CD4-positive, CD25-positive, alpha-beta regulatory T cell (primary cell): ENCODE measurements around the gene PAXX. TPM values are rescaled to one million over a fixed set of nuclear protein-coding genes. Genes with fewer than 3 reads are reported as not detected.

Experiments used
- ATAC-seq, 2 donors: fragments of 150-1000 bp; cut with Tn5 transposase; one replicate each; pipeline ENCODE4 v1.10.0; 2021; ENCODE audit warnings: low read depth in 2 of 2, moderate number of reproducible peaks in 2 of 2, moderate library complexity in 1 of 2
- DNase-seq, 3 donors: peaks; one replicate each; pipeline versions ENCODE4 v3.0.0 to v3.0.0-alpha.2; 2012 to 2022; ENCODE audit warnings: mixed read lengths in 1 of 3
- H3K27ac ChIP-seq: one replicate; pipeline ENCODE4 v1.7.0; 2013; ENCODE audit warnings: mild to moderate bottlenecking, low read length; ENCODE audit not compliant: insufficient read depth, poor library complexity, severe bottlenecking
- H3K27me3 ChIP-seq: one replicate; pipeline ENCODE4 v1.7.0; 2013; ENCODE audit warnings: low read length; ENCODE audit not compliant: control insufficient read depth, insufficient read depth
- H3K36me3 ChIP-seq: one replicate; pipeline ENCODE4 v1.7.0; 2013; ENCODE audit warnings: mild to moderate bottlenecking, low read length, moderate library complexity; ENCODE audit not compliant: control insufficient read depth, insufficient read depth
- H3K4me1 ChIP-seq: 2 replicates; pipeline ENCODE4 v1.7.0; 2013; ENCODE audit warnings: mild to moderate bottlenecking, low read length; ENCODE audit not compliant: insufficient read depth, control insufficient read depth, poor library complexity, severe bottlenecking
- H3K4me3 ChIP-seq: one replicate; pipeline ENCODE4 v1.7.0; 2013; ENCODE audit warnings: low read depth, mild to moderate bottlenecking, low read length, moderate library complexity
- H3K9me3 ChIP-seq, 2 experiments: 1 replicate in 1 of 2; 2 replicates in 1 of 2; pipeline ENCODE4 v1.7.0; 2013; ENCODE audit warnings: low read length in 2 of 2, mild to moderate bottlenecking in 1 of 2, moderate library complexity in 1 of 2; ENCODE audit not compliant: control insufficient read depth in 2 of 2
- H3K27ac Mint-ChIP-seq, 3 donors: one replicate each; pipeline ENCODE4 v1.8.0; 2020 to 2022; ENCODE audit warnings: mild to moderate bottlenecking in 3 of 3, mixed read lengths in 3 of 3, moderate library complexity in 2 of 3
- H3K27me3 Mint-ChIP-seq: one replicate; pipeline ENCODE4 v1.8.0; 2022; ENCODE audit warnings: mild to moderate bottlenecking, mixed read lengths
- H3K36me3 Mint-ChIP-seq: one replicate; pipeline ENCODE4 v1.8.0; 2020; ENCODE audit warnings: mixed read lengths
- H3K4me1 Mint-ChIP-seq, 4 donors: one replicate each; pipeline ENCODE4 v1.8.0; 2020 to 2022; ENCODE audit warnings: mixed read lengths in 4 of 4, mild to moderate bottlenecking in 1 of 4
- H3K4me3 Mint-ChIP-seq, 4 donors: one replicate each; pipeline ENCODE4 v1.8.0; 2020 to 2022; ENCODE audit warnings: mild to moderate bottlenecking in 4 of 4, mixed read lengths in 4 of 4, moderate library complexity in 3 of 4
- H3K9me3 Mint-ChIP-seq, 7 donors: one replicate each; pipeline ENCODE4 v1.8.0; 2020 to 2022; ENCODE audit warnings: mixed read lengths in 7 of 7, mild to moderate bottlenecking in 3 of 7, moderate library complexity in 2 of 7
- polyA plus RNA-seq, 4 donors: library from polyadenylated mRNA; unstranded; fragments of 300-500 nt; fragmentation: Illumina TruSeq; gene quantifications; one replicate each; pipeline ENCODE4 v1.2.3, GENCODE V29; 2021
- total RNA-seq: library from RNA; stranded (reverse); gene quantifications from one replicate; pipeline ENCODE4 v1.2.3, GENCODE V29; 2022

Gene PAXX
- total and polyA plus RNA-seq, 5 donors from 2014 or later, result 46.7 to 83.3 (median 66.4) TPM

- Histone ChIP-seq H3K27ac (no peak overlapping the region), H3K4me1 (peaks cover 18% of the 10 kb centered on the region), H3K27me3 (no peaks in the 10 kb centered on the region), H3K9me3 (no peaks in the 10 kb centered on the region), H3K4me3 (no peak overlapping the region), H3K36me3 (no peaks in the 10 kb centered on the region)
- Mint-ChIP-seq H3K27me3 (peaks cover under 1% of the 10 kb centered on the region), H3K4me1 (peaks cover 0 to 12% (median 6%) of the 10 kb centered on the region in 4 donors), H3K27ac (no peak overlapping the region), H3K9me3 (no peaks in the 10 kb centered on the region), H3K36me3 (no peaks in the 10 kb centered on the region), H3K4me3 (no peak overlapping the region)
- DNase-seq (no peak), ATAC-seq (no peak)
These were observed 46.7 kb downstream of the PAXX start for GRCh38 chr9:137038916-137039315.

- H3K27ac ChIP-seq, result no peak overlapping the region
- H3K9me3 Mint-ChIP-seq, result no peaks in the 10 kb centered on the region
- ATAC-seq (no peak), DNase-seq (no peak)
- no peaks in the 10 kb centered on the region for H3K36me3 Mint-ChIP-seq
- H3K4me1 ChIP-seq, result peaks cover 21% of the 10 kb centered on the region
- no peaks in the 10 kb centered on the region for H3K36me3 ChIP-seq
- no peaks in the 10 kb centered on the region for H3K9me3 ChIP-seq
- H3K27ac Mint-ChIP-seq, result no peak overlapping the region
- no peak overlapping the region for H3K4me3 ChIP-seq
- H3K27me3 Mint-ChIP-seq, result peaks cover 10% of the 10 kb centered on the region
- no peak overlapping the region for H3K4me3 Mint-ChIP-seq
- peaks cover 0 to 16% (median 7%) of the 10 kb centered on the region in 4 donors for H3K4me1 Mint-ChIP-seq
- H3K27me3 ChIP-seq, result no peaks in the 10 kb centered on the region
These were observed 47.6 kb downstream of the PAXX start for GRCh38 chr9:137039611-137040366.

- Mint-ChIP-seq H3K27ac (no peak overlapping the region), H3K27me3 (peaks cover 14% of the 10 kb centered on the region), H3K9me3 (no peaks in the 10 kb centered on the region), H3K4me1 (peaks cover 0 to 14% (median 5%) of the 10 kb centered on the region in 4 donors), H3K4me3 (no peak overlapping the region), H3K36me3 (no peaks in the 10 kb centered on the region)
- ATAC-seq, result no peak
- DNase-seq, result no peak
- Histone ChIP-seq H3K36me3 (no peaks in the 10 kb centered on the region), H3K9me3 (no peaks in the 10 kb centered on the region), H3K27ac (no peak overlapping the region), H3K4me3 (no peak overlapping the region), H3K4me1 (peaks cover 20% of the 10 kb centered on the region), H3K27me3 (no peaks in the 10 kb centered on the region)
These were observed 48.3 kb downstream of the PAXX start for GRCh38 chr9:137040568-137040967.

- DNase-seq (no peak), ATAC-seq (no peak)
- Mint-ChIP-seq H3K4me3 (no peak overlapping the region), H3K4me1 (peaks cover 0 to 14% (median 5%) of the 10 kb centered on the region in 4 donors), H3K27me3 (peaks cover 14% of the 10 kb centered on the region), H3K27ac (no peak overlapping the region), H3K9me3 (no peaks in the 10 kb centered on the region), H3K36me3 (no peaks in the 10 kb centered on the region)
- no peaks in the 10 kb centered on the region for H3K9me3 ChIP-seq
- no peak overlapping the region for H3K4me3 ChIP-seq
- H3K27me3 ChIP-seq, result no peaks in the 10 kb centered on the region
- no peaks in the 10 kb centered on the region for H3K36me3 ChIP-seq
- no peak overlapping the region for H3K27ac ChIP-seq
- H3K4me1 ChIP-seq, result peaks cover 24% of the 10 kb centered on the region
These were observed 48.9 kb downstream of the PAXX start for GRCh38 chr9:137041124-137041523.

GRCh38 chr9:137042751-137043727, 50.8 kb downstream of the PAXX start:
- Histone ChIP-seq H3K4me3 (no peak overlapping the region), H3K9me3 (no peaks in the 10 kb centered on the region), H3K4me1 (peaks cover 29% of the 10 kb centered on the region), H3K27ac (no peak overlapping the region), H3K36me3 (no peaks in the 10 kb centered on the region), H3K27me3 (peaks cover 7% of the 10 kb centered on the region)
- H3K4me1 Mint-ChIP-seq, result peaks cover 0 to 21% (median 8%) of the 10 kb centered on the region in 4 donors
- H3K27me3 Mint-ChIP-seq, result peaks cover 30% of the 10 kb centered on the region
- DNase-seq (no peak), ATAC-seq (no peak)
- no peak overlapping the region for H3K27ac Mint-ChIP-seq
- H3K36me3 Mint-ChIP-seq, result no peaks in the 10 kb centered on the region
- no peak overlapping the region for H3K4me3 Mint-ChIP-seq
- no peaks in the 10 kb centered on the region for H3K9me3 Mint-ChIP-seq

Other genes starting within 250 kb of the PAXX start
Only the 30 nearest of the 39 such genes appear.
- gene TMEM141, start 201.1 kb upstream of the PAXX start, total RNA-seq, result 20.7 TPM
- 10 to 100 TPM; 28.2 to 39.3 (median 35.5) TPM for gene TMEM141, start 201.1 kb upstream of the PAXX start, polyA plus RNA-seq
- 2.3 TPM for gene CCDC183, start 196.1 kb upstream of the PAXX start, total RNA-seq
- gene CCDC183, start 196.1 kb upstream of the PAXX start, polyA plus RNA-seq, result under 1 TPM in 3 of 4 donors, not detected in 1; 0.16 to 0.72 (median 0.58) TPM
- 63.6 TPM for gene RABL6, start 184.5 kb upstream of the PAXX start, total RNA-seq
- 10 to 100 TPM in 2 of 4 donors, 1 to 10 TPM in 2; 9.4 to 13.9 (median 10.6) TPM for gene RABL6, start 184.5 kb upstream of the PAXX start, polyA plus RNA-seq
- gene AJM1, start 149.9 kb upstream of the PAXX start, total RNA-seq, result 4.3 TPM
- gene AJM1, start 149.9 kb upstream of the PAXX start, polyA plus RNA-seq, result under 1 TPM in 2 of 4 donors, not detected in 2; 0.10 to 0.11 TPM
- gene PHPT1, start 143.0 kb upstream of the PAXX start, total RNA-seq, result 33.7 TPM
- 10 to 100 TPM; 65.4 to 95.8 (median 80.3) TPM for gene PHPT1, start 143.0 kb upstream of the PAXX start, polyA plus RNA-seq
- gene MAMDC4, start 140.1 kb upstream of the PAXX start, total RNA-seq, result 2.7 TPM
- gene MAMDC4, start 140.1 kb upstream of the PAXX start, polyA plus RNA-seq, result under 1 TPM in 1 of 4 donors, not detected in 3; 0.30 TPM
- gene EDF1, start 126.1 kb upstream of the PAXX start, total RNA-seq, result 219 TPM
- 100 to 1,000 TPM; 297 to 398 (median 339) TPM for gene EDF1, start 126.1 kb upstream of the PAXX start, polyA plus RNA-seq
- 28.6 TPM for gene TRAF2, start 105.9 kb upstream of the PAXX start, total RNA-seq
- 10 to 100 TPM; 11.0 to 23.0 (median 15.6) TPM for gene TRAF2, start 105.9 kb upstream of the PAXX start, polyA plus RNA-seq
- gene FBXW5, start 47.7 kb upstream of the PAXX start, total RNA-seq, result 96.9 TPM
- gene FBXW5, start 47.7 kb upstream of the PAXX start, polyA plus RNA-seq, result 100 to 1,000 TPM in 3 of 4 donors, 10 to 100 TPM in 1; 91.6 to 134 (median 121) TPM
- 1.1 TPM for gene C8G, start 47.2 kb upstream of the PAXX start, total RNA-seq
- under 1 TPM in 1 of 4 donors, not detected in 3; 0.96 TPM for gene C8G, start 47.2 kb upstream of the PAXX start, polyA plus RNA-seq
- gene LCN12, start 40.1 kb upstream of the PAXX start, total RNA-seq, result 1.4 TPM
- gene LCN12, start 40.1 kb upstream of the PAXX start, polyA plus RNA-seq, result not detected
- 15.4 TPM for gene PTGDS, start 14.9 kb upstream of the PAXX start, total RNA-seq
- under 1 TPM in 1 of 4 donors, not detected in 3; 0.47 TPM for gene PTGDS, start 14.9 kb upstream of the PAXX start, polyA plus RNA-seq
- not detected for gene LCNL1, start 9.4 kb upstream of the PAXX start, total RNA-seq
- not detected for gene LCNL1, start 9.4 kb upstream of the PAXX start, polyA plus RNA-seq
- gene CLIC3, start 4.1 kb downstream of the PAXX start, total RNA-seq, result 1.0 TPM
- 1 to 10 TPM in 3 of 4 donors, under 1 TPM in 1; 0.38 to 4.5 (median 2.9) TPM for gene CLIC3, start 4.1 kb downstream of the PAXX start, polyA plus RNA-seq
- gene ABCA2, start 35.8 kb downstream of the PAXX start, total RNA-seq, result 135 TPM
- gene ABCA2, start 35.8 kb downstream of the PAXX start, polyA plus RNA-seq, result 1 to 10 TPM; 3.8 to 4.5 (median 4.3) TPM
- 15.2 TPM for gene FUT7, start 39.7 kb downstream of the PAXX start, total RNA-seq
- 10 to 100 TPM; 31.8 to 79.0 (median 42.9) TPM for gene FUT7, start 39.7 kb downstream of the PAXX start, polyA plus RNA-seq
- gene NPDC1, start 53.8 kb downstream of the PAXX start, total RNA-seq, result 106 TPM
- 10 to 100 TPM in 2 of 4 donors, 1 to 10 TPM in 2; 4.2 to 15.3 (median 9.2) TPM for gene NPDC1, start 53.8 kb downstream of the PAXX start, polyA plus RNA-seq
- gene ENTPD2, start 61.6 kb downstream of the PAXX start, total RNA-seq, result not detected
- not detected for gene ENTPD2, start 61.6 kb downstream of the PAXX start, polyA plus RNA-seq
- gene SAPCD2, start 78.1 kb downstream of the PAXX start, total RNA-seq, result 1.2 TPM
- gene SAPCD2, start 78.1 kb downstream of the PAXX start, polyA plus RNA-seq, result under 1 TPM; 0.09 to 0.62 (median 0.18) TPM
- 14.8 TPM for gene UAP1L1, start 85.1 kb downstream of the PAXX start, total RNA-seq
- gene UAP1L1, start 85.1 kb downstream of the PAXX start, polyA plus RNA-seq, result 1 to 10 TPM; 1.3 to 3.6 (median 1.7) TPM
- gene MAN1B1, start 94.6 kb downstream of the PAXX start, total RNA-seq, result 71.3 TPM
- 10 to 100 TPM; 42.1 to 53.5 (median 45.7) TPM for gene MAN1B1, start 94.6 kb downstream of the PAXX start, polyA plus RNA-seq
- 343 TPM for gene DPP7, start 122.3 kb downstream of the PAXX start, total RNA-seq
- gene DPP7, start 122.3 kb downstream of the PAXX start, polyA plus RNA-seq, result 100 to 1,000 TPM; 119 to 164 (median 153) TPM
- gene GRIN1, start 146.7 kb downstream of the PAXX start, total RNA-seq, result not detected
- not detected for gene GRIN1, start 146.7 kb downstream of the PAXX start, polyA plus RNA-seq
- gene LRRC26, start 177.6 kb downstream of the PAXX start, total RNA-seq, result not detected
- gene LRRC26, start 177.6 kb downstream of the PAXX start, polyA plus RNA-seq, result not detected
- not detected for gene TMEM210, start 179.6 kb downstream of the PAXX start, total RNA-seq
- not detected for gene TMEM210, start 179.6 kb downstream of the PAXX start, polyA plus RNA-seq
- gene ANAPC2, start 196.1 kb downstream of the PAXX start, total RNA-seq, result 127 TPM
- 1 to 10 TPM; 7.5 to 8.7 (median 8.0) TPM for gene ANAPC2, start 196.1 kb downstream of the PAXX start, polyA plus RNA-seq
- gene SSNA1, start 196.3 kb downstream of the PAXX start, total RNA-seq, result 54.3 TPM
- 100 to 1,000 TPM; 112 to 150 (median 130) TPM for gene SSNA1, start 196.3 kb downstream of the PAXX start, polyA plus RNA-seq
- gene TPRN, start 208.3 kb downstream of the PAXX start, total RNA-seq, result 5.9 TPM
- under 1 TPM; 0.27 to 0.91 (median 0.43) TPM for gene TPRN, start 208.3 kb downstream of the PAXX start, polyA plus RNA-seq
- 20.7 TPM for gene TMEM203, start 213.2 kb downstream of the PAXX start, total RNA-seq
- 100 to 1,000 TPM; 116 to 148 (median 132) TPM for gene TMEM203, start 213.2 kb downstream of the PAXX start, polyA plus RNA-seq
- 30.0 TPM for gene NDOR1, start 213.3 kb downstream of the PAXX start, total RNA-seq
- gene NDOR1, start 213.3 kb downstream of the PAXX start, polyA plus RNA-seq, result 1 to 10 TPM; 3.9 to 7.6 (median 5.0) TPM